Mucosa of rectum (tissue), 2 donors: Measurements from ENCODE around the gene GPANK1.
"Not testable (repeated sequence)": the region's sequence is repeated elsewhere in the genome, so short reads cannot be mapped to it uniquely, and the experiment has no call there.

Experiments used
- H3K27ac ChIP-seq, 2 donors: one replicate each; pipeline ENCODE4 v1.7.0; 2013; ENCODE audit warnings: inconsistent platforms in 2 of 2, low read depth in 2 of 2, low read length in 2 of 2
- H3K27me3 ChIP-seq, 2 donors: one replicate each; pipeline ENCODE4 v1.7.0; 2013; ENCODE audit warnings: low read length in 2 of 2; ENCODE audit not compliant: control insufficient read depth in 2 of 2, insufficient read depth in 2 of 2
- H3K36me3 ChIP-seq, 2 donors: one replicate each; pipeline ENCODE4 v1.7.0; 2013; ENCODE audit warnings: low read length in 2 of 2; ENCODE audit not compliant: control insufficient read depth in 2 of 2, insufficient read depth in 2 of 2
- H3K4me1 ChIP-seq, 2 donors: one replicate each; pipeline ENCODE4 v1.7.0; 2013; ENCODE audit warnings: low read length in 2 of 2, mild to moderate bottlenecking in 1 of 2; ENCODE audit not compliant: control insufficient read depth in 2 of 2, insufficient read depth in 2 of 2
- H3K4me3 ChIP-seq, 2 donors: one replicate each; pipeline ENCODE4 v1.7.0; 2013; ENCODE audit warnings: low read length in 2 of 2
- H3K9ac ChIP-seq, 2 donors: one replicate each; pipeline ENCODE4 v1.7.0; 2013; ENCODE audit warnings: low read length in 2 of 2, low read depth in 1 of 2, mild to moderate bottlenecking in 1 of 2
- H3K9me3 ChIP-seq, 2 donors: one replicate each; pipeline ENCODE4 v1.7.0; 2013; ENCODE audit warnings: low read length in 2 of 2; ENCODE audit not compliant: control insufficient read depth in 2 of 2
- donor health status: healthy.
- donor health status: Normal muscosa, but diverticular disease.

The GPANK1 gene

DNA sequence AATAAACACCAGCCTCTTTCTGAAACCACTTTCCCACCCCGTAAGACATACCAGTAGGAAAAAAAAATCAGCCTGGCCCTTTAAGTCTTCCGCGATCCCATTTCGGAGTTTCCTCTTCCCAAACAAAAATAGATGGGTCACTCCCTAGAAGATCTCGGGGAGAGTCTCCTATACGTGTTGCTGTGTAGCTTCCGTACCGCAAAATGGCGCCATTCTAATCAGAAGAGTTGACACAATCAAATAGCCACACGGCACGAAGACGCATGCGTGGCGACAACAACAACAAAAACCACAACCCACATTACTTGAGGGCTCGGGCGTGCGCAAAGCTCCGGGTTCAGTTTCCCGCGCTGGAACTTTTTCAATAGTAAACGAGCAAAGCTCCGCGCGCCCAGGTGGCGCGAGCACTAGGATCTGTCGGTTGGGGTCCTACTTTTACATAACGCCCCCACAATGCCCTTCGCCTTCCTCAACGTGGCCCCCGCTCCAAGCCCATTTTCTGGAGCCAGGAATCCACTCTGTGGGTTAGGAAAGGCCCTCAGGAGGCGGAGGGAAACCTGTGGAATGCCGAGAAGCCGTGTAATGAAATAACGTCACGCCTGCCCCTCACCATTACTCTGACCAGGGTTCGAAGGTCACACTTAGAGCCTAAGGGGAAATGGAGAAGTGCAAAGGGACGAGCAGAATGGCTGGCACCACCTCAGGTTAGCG is at the start of gene GPANK1:
TSS of gene GPANK1 (minus strand) at position 208 of the 711 bp plus-strand sequence. CDS start 519 bp downstream, outside the sequence.
- Histone ChIP-seq H3K27ac (peak within 1 kb of the TSS; percentile 98 to 99), H3K9ac (peak within 1 kb of the TSS; percentile 95 to 98), H3K27me3 (no peaks in the 10 kb centered on the region), H3K9me3 (no peaks in the 10 kb centered on the region), H3K4me3 (peak within 1 kb of the TSS; percentile 88 to 95), H3K36me3 (peaks cover 29 to 42% of the 10 kb centered on the region in 2 donors), H3K4me1 (peaks cover 21 to 33% of the 10 kb centered on the region in 2 donors)

DNA sequence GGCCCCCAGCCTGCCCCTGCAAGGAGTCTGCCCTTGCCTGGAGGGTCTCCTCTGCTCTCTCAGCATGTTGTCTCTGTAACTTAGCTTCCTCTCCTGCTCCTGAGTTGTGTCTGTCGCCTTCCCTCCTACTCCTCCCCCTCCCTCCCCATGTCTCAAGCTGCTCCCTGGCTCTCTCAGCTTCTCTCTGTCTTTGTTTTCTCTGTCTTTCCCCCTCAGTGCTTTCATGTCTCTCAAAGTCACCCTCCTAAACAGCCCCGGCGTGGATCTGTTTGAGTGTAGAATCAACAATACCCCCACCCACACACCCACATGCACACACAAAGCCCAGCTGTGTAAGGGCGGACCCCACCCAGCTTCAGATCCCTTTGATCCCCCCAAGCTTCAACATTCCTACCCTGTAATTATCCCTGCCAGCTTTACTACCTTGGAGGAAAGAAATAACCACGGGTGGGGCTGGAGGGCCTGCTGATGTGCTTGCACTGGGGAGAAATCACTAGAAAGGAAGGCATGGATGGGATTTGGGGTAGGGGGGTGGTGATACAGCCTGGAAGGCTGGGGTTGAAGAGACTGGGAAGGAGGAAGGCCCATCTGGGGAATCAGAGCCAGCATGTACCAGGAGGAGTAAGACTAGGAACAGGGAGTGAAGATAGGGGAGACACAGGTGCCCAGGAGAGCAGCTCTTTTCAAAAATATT is 49.3 kb upstream of the GPANK1 start:
- H3K36me3 ChIP-seq: no peaks in the 10 kb centered on the region
- H3K9me3 ChIP-seq: no peaks in the 10 kb centered on the region
- H3K27ac ChIP-seq: peak overlapping the region; percentile 61 to 65
- no peaks in the 10 kb centered on the region for H3K27me3 ChIP-seq
- H3K4me1 ChIP-seq: peaks cover 29 to 57% of the 10 kb centered on the region in 2 donors
- peak overlapping the region in 1 of 2 donors; percentile 36 for H3K9ac ChIP-seq
- no peak overlapping the region for H3K4me3 ChIP-seq

DNA sequence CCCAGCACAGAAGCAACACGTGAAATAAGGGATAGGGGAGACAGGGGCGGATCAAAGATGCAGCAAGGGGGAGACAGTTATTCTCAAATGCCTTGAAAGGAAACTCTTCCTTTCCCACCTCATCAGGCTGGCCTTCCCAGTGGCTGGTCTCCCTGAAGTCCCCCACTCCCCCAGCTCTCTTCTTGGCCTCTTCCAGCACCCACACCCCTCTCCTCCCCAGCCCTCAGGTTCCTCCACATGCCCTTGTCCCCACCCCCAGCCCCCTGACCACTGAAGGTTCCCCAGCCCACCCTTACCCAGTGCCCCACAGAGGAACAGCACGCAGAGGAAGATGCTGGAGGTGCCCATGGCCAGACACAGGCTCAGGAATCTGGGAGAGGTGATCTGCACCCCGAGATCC is 48.7 kb upstream of the GPANK1 start:
- H3K9ac ChIP-seq: peak overlapping the region in 1 of 2 donors; percentile 36
- H3K4me3 ChIP-seq: no peak overlapping the region
- peaks cover 24 to 51% of the 10 kb centered on the region in 2 donors for H3K4me1 ChIP-seq
- no peaks in the 10 kb centered on the region for H3K36me3 ChIP-seq
- no peaks in the 10 kb centered on the region for H3K9me3 ChIP-seq
- peak overlapping the region; percentile 61 to 65 for H3K27ac ChIP-seq
- H3K27me3 ChIP-seq: no peaks in the 10 kb centered on the region

- no peaks in the 10 kb centered on the region for H3K36me3 ChIP-seq
- no peak overlapping the region for H3K27ac ChIP-seq
Observed at GRCh38 chr6:31712296-31712695, 47.5 kb upstream of the GPANK1 start.

GRCh38 chr6:31711233-31711632 is 46.4 kb upstream of the GPANK1 start:
- Histone ChIP-seq H3K4me3 (no peak overlapping the region), H3K4me1 (peaks cover 21 to 37% of the 10 kb centered on the region in 2 donors), H3K36me3 (no peaks in the 10 kb centered on the region), H3K27me3 (no peaks in the 10 kb centered on the region), H3K9me3 (no peaks in the 10 kb centered on the region), H3K9ac (peak overlapping the region in 1 of 2 donors; percentile 43), H3K27ac (peak overlapping the region; percentile 52 to 58)

More at GRCh38 chr6:31712296-31712695, 47.5 kb upstream of the GPANK1 start:
- H3K27me3 ChIP-seq: no peaks in the 10 kb centered on the region
- peaks cover 21 to 39% of the 10 kb centered on the region in 2 donors for H3K4me1 ChIP-seq
- H3K9ac ChIP-seq: peak overlapping the region in 1 of 2 donors; percentile 8
- H3K9me3 ChIP-seq: no peaks in the 10 kb centered on the region
- H3K4me3 ChIP-seq: no peak overlapping the region

GRCh38 chr6:31710523-31711219 is 45.9 kb upstream of the GPANK1 start:
- Histone ChIP-seq H3K9ac (peak overlapping the region in 1 of 2 donors; percentile 43), H3K4me1 (peaks cover 21 to 37% of the 10 kb centered on the region in 2 donors), H3K36me3 (no peaks in the 10 kb centered on the region), H3K9me3 (no peaks in the 10 kb centered on the region), H3K27me3 (no peaks in the 10 kb centered on the region), H3K27ac (peak overlapping the region; percentile 17 to 58), H3K4me3 (no peak overlapping the region)

DNA sequence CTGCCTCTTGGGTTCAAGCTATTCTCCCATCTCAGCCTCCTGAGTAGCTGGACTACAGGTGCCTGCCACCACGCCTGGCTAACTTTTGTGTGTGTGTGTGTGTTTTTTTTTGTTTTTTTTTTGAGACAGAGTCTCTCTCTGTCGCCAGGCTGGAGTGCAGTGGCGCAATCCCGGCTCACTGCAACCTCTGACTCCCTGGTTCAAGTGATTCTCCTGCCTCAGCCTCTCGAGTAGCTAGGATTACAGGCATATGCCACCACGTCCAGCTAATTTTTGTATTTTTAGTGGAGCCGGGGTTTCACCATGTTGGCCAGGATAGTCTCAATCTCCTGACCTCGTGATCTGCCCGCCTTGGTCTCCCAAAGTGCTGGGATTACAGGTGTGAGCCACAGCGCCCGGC is 44.4 kb upstream of the GPANK1 start:
- not testable (repeated sequence) for H3K9ac ChIP-seq, H3K4me3 ChIP-seq, H3K36me3 ChIP-seq

DNA sequence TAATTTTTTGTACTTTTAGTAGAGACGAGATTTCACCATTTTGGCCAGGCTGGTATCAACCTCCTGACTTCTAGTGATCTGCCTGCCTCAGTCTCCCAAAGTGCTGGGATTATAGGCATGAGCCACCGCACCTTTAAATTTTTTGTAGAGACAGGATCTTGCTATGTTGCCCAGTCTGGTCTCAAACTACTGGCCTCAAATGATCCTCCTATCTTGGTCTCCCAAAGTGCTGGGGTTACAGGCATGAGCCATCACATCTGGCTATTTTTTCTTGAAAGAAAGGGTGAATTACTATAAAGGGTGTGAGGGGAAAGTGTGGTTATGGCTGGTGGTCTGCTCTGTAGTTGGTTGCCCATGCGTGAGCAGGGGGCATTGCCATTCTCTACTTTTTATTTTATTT is 43.4 kb upstream of the GPANK1 start:
- H3K27ac ChIP-seq: no peak overlapping the region
- H3K27me3 ChIP-seq: no peaks in the 10 kb centered on the region
- H3K9me3 ChIP-seq: no peaks in the 10 kb centered on the region
- no peak overlapping the region for H3K9ac ChIP-seq
- H3K36me3 ChIP-seq: no peaks in the 10 kb centered on the region
- H3K4me1 ChIP-seq: peaks cover 11 to 20% of the 10 kb centered on the region in 2 donors
- H3K4me3 ChIP-seq: no peak overlapping the region

More for the DNA sequence above, 44.4 kb upstream of the GPANK1 start:
- peaks cover 17 to 27% of the 10 kb centered on the region in 2 donors for H3K4me1 ChIP-seq
- H3K9me3 ChIP-seq, H3K27me3 ChIP-seq, H3K27ac ChIP-seq: not testable (repeated sequence)

DNA sequence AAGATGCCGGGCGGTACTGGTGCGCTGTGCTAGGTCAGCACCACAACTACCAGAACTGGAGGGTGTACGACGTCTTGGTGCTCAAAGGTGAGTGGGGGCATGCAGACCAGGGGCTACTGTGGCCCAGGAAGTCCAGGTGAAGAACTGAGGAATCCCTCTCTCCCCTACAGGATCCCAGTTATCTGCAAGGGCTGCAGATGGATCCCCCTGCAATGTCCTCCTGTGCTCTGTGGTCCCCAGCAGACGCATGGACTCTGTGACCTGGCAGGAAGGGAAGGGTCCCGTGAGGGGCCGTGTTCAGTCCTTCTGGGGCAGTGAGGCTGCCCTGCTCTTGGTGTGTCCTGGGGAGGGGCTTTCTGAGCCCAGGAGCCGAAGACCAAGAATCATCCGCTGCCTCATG is 42.9 kb upstream of the GPANK1 start:
- H3K9me3 ChIP-seq: no peaks in the 10 kb centered on the region
- no peak overlapping the region for H3K27ac ChIP-seq
- no peak overlapping the region for H3K9ac ChIP-seq
- H3K4me1 ChIP-seq: peaks cover 11 to 19% of the 10 kb centered on the region in 2 donors
- no peaks in the 10 kb centered on the region for H3K27me3 ChIP-seq
- no peak overlapping the region for H3K4me3 ChIP-seq
- H3K36me3 ChIP-seq: no peaks in the 10 kb centered on the region

DNA sequence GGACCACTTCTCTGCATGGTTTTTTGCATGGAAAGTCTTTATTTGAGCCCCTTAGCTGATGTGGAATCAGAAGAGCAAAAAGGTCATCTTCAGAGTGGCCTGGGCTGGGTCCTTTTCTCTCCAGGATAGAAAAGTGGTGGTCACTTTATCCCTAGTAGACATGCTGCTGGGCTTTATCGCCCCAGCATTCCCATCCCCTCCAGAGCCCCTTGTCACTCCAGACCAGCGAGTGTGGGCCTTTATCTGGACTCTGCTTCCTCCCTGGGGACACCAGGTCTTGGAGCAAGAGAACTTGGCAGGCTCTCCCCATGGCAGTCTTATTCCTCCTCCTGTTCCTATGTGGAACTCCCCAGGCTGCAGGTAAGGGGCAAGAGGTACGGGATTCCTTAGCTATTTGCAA is 41.8 kb upstream of the GPANK1 start, which contains the start of gene LY6G6F:
TSS of gene LY6G6F (plus strand) at position 268 of the 400 bp plus-strand sequence. CDS start at position 309, 41 bp downstream.
- no peak within 1 kb of the TSS for H3K4me3 ChIP-seq
- H3K4me1 ChIP-seq: peaks cover 18 to 26% of the 10 kb centered on the region in 2 donors
- H3K27ac ChIP-seq: no peak within 1 kb of the TSS
- no peaks in the 10 kb centered on the region for H3K9me3 ChIP-seq
- H3K27me3 ChIP-seq: no peaks in the 10 kb centered on the region
- H3K36me3 ChIP-seq: no peaks in the 10 kb centered on the region
- H3K9ac ChIP-seq: no peak within 1 kb of the TSS
